ENCODE measurements around the gene NDST1.

NDST1 gene

DNA sequence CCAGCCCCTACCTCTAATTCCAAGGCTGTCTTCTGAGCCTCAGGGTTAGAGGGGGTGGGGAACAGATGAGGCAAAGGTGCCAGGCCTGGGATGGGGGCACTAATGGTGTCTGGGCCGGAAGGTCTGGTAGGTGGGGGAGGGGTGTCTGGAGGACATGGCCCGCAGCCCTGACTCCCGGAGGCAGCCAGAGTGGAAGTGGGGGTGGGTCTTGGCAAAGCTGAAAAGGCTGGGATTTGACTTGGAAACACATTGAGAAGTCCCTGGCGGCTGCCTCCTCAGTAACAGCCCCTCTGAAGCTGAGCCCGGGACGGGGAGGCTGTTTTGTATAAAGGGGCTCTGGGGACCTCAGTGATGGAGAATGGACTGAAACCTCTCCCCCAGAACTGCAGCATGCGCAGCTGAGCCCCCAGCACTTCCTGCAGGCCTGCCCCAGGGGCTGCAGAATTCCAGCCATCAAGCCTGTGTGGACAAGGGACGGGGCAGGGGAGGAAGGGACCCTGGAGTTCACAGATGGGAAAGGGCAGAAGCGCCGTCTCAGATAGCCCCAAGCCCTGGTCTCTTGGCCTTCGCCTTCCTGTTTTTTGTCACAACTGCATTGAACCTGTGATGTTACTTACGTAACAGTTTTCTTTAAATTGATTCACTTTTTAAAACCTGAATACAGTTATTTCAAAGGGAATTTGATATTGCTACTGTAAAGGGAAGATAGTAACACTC lies 83.2 kb downstream of the NDST1 start:
- DNase-seq = no peak

DNA sequence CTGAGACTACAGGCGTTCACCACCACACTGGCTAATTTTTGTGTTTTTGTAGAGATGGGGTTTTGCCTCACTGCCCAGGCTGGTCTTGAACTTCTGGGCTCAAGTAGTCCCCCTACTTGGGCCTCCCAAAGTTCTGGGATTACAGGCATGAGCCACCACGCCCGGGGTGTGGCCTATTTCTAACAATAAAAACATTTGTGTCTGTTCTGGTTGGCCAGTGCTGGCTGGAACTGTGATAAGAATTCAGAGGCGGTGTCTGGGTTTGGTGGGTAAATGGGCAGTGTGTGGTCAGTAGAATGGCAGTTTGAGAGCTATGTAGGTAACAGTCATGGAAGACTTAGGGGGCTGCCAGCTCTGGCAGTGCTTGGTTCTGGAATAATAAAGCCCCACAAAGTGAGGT lies 85.7 kb downstream of the NDST1 start:
- DNase-seq = no peak

DNA sequence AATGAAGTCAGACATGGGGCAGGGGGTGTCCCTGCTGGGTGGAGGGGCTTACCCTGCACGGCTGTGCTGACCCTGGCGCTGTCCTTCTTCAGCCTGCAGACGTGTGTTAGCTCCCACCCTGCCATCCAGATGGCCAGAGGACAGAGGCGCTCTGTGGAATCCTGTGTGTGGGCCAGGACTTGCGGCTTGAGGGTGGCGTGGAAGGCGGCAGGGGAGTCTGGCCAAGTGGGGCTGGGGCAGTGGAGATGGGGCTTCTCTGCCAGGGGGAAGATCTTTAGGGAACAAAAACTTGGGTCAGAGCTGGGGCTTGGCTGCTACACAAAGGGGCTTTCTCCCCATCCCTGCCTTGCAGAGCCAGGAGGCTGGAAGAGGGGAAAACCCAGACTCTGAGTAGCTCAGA lies 86.1 kb downstream of the NDST1 start:
- no peak for DNase-seq

DNA sequence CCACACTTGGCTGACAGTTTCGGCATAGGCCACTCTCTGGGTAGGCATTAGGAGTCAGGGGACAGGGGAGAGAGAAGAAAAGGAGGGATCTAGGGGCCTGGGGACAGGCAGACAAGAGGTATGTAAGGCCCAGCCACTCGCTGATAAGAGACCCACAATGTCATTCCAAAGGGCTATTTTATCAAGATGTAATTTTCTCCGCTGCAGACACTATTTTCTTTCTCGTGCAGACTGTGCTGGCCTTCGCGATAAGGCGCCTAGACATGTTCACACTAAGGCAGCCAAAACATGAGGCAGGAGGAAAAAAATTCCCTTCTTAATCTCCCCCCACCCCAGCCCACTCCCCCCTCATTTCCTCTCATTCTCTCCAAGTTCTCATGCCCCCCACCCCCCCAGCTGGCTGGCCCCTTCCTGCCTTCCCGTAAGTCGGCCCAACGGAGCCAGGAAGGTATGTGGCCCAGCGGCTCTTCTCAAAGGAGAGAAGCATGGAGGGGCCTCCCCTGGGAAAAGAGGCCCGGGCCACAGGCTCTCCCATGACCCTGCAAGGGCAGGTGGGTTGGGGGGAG lies 87.6 kb downstream of the NDST1 start:
- no peak for DNase-seq

DNA sequence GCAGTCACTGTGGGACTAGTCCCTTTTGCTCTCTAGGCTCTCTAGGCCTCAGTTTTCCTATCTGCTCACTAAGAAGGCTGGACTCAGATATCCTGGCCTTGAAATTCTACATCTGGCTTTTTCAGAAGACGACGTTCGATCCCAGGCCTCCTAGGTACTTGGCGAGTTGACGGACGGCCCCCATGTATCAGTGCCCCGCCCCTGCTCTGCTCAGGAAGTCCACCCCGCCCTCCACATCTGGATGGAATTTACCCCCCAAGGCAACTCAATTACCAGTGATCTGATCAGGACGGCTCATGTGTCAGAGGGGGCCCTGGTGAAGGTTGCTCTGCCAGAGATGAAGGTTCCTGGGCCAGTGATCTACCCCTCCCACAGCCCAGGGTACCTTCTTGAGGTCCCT lies 88.4 kb downstream of the NDST1 start:
- no peak for DNase-seq

DNA sequence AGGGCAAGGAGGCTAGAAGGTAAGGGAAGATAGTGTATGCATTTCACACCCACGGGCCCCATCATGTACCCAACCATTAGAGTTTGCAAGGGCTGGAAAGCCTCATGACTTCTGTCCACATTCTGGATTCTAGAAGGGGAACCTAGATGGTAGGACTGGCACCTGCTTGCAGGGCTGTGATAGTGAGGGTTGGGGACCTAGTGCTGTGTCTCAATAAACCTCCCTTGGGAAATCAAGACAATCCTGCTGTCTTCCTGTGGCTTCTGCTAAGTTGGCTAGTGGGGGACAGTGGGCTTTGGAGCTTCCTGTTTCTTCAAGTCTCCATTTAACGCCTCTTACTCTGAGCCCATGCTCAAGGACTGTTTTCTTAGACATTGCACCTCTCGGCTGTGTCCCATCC lies 88.9 kb downstream of the NDST1 start:
- DNase-seq = no peak

DNA sequence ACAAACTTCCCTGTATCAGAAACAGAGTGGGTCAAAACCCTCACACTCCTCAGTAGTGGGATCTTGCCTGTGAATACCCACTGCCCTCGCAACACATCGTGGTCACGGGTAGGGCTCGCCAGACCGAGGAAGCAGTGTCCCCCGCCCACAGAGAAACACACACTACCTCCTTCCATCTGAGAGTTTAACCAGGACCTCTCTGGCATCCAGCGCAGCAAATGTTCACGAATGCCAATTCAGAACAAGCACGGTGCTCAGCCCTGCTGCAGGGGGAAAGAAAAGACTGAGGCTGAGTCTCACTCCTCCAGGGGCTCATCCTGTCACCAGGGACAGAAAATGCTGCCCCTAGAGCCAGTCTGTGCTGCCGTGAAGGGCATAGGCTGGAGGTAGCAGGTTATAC lies 90.1 kb downstream of the NDST1 start:
- DNase-seq = no peak

DNA sequence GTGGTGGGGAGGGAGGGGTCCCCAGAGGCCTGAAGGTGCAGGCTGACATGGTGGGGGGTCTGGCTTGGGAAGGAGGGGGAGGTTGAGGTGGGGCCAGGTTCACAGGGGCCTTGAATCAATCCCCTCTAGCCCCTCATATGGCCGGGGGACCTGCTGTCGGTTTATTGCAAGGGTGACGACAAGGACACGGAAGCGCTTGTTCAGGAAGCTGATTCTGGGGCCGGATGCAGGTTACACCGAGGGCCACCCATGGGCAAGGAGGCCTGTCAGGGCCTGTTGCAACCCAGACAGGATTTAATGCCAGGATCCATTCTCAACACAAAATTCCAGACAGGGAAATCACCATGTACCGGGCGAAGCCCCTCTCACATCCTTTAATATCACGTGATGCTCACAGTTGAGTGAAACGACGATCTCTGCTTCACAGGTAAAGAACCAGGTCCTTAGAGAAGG lies 90.9 kb downstream of the NDST1 start:
- DNase-seq = no peak

DNA sequence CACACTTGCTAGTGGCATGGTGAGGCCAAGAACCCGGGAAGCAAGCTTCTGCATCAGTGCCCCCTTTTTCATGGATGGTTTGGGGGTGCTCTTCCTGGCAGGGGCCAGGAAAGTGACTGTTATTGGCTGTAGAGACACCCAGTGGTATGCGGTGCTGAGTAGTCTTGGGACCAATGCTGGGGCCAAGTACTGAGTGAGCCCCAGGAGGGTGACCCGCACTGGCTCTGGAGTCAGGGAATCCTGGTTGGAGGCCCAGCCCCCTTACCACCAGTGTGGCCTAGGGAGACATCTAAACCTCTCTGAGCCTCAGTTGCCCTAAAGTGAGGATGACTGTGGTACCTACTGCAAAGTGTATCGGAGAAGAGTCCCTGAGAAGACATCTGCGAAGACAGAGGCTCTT lies 91.3 kb downstream of the NDST1 start:
- no peak for DNase-seq

DNA sequence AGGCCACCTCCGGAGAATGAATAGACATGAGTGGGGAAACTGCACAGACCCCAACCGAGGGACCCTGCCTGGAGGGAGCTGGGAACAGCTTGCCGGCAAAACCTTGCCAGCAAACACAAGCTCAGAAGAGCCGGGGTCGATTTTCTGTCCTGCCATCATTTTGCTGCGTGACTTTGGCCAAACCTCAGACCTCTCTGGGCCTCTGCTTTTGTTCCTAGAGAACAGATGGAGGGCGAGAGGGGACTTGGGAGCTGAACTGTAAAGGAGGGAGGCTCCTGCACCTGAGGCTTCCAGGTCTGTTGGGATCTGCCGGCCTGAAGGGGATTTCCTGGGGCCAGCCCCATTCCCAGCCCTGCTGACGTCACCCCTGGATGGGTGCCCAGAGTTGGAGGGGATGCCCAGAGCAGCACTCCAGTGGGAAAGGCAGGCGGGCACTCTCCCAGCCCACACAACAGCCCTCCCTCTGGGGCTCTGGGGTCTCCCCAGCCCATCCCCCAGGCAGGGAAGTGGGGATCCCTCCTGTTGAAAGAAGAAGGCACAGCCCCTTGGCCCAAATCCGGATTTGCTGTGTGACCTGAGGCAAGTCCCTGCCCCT lies 92.1 kb downstream of the NDST1 start:
- no peak for DNase-seq

DNA sequence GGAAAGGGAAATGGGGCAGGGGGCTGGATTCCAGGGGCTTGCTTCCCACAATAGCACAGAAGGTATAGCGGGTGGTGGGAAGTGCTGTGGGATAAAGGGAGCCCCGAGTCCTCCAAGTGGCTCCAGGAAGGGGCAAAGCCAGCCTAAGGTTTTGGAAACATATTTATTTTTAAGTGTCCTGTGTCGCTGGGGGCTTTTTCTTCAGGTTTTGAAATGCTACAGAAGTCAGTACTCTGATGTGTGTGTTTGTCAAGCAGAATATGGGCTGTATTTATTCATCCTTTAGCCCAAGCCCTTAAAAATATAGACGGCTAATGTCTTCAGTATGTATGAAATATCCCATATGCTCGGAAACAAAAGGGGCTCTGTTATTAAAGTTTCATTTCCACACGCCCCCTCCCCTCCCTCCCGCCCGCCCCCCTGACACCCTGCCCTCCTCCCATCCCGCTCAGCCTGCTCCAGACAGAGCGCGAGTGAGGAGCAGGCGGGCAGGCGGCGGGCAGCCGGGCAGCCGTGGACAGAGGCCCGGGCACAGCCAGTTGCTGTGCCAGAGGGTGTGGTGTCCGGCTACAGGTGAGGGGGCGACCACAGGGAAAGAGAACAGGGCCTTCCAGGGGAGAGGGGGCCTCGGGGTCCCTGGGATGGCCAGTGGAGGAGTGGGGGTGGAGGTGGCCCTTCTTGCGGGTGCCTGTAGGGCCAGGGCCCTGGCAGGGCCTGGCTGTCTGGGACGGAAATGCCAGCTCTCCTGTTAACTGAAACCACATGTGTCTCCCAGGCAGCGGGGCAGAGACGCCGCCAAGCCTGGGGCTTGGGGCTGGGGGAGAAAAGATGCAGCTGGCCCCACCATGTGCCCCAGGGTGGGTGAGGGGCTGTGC lies 92.9 kb downstream of the NDST1 start:
- DNase-seq = no peak

DNA sequence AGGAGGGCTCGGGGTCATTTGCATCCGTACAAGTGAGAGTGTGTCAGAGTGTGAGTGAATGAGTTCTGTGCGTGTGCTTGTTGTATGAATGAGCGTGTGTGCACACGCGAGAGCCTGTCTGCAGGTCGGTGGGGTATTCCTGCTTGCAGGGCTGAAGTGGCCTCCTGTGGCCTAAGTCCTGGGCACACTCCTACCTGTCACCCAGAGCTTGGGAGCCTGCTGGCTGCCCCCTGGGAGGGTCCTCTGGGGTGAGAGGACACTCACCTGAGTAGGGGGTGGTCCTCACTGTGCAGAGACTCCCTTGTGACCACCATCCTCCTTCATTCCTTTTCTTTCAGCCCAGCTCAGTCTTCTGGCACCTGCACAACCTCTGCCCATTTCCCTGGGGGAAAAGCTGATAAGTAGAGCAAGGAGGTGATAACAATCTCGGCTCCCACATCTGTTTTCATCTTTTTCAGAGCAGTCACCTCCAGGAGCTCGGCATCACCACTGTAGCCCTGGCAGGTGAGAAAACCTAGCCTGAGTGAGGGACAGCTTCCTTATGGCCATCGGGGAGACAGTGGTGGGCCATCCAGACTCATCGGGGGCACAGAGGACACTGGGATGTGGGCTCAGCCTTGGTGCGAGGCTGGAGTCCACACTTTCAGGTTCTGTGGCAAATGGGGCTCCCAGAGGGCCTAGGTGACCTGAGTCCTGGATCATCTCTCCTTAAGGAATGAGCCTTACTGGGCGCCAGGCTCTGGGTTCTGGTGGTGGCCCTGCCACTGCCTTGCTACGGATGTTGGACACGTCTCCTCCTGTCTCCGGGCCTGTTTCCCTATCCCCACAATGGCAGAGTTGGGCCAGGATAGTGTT lies 93.8 kb downstream of the NDST1 start:
- DNase-seq = no peak

DNA sequence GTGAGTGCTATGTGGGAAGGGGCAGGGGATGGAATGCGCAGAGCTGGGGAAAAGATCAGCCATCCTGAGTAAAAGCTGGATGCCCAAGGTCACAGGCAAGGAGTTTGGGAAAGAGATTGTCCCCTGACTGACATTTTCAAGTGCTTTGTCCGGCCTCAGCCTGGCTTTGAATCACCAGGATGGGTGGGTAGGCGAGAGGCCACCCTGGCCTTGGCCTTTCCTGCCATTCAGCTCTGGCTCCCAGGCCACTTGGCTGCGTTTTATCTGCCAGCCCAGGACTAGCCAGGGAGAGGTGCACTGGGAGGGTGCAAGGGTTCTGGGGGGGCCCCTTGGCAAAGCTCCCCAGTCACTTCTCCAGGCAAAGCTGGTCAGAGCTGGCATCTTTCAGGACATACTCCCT lies 95.1 kb downstream of the NDST1 start:
- no peak for DNase-seq

DNA sequence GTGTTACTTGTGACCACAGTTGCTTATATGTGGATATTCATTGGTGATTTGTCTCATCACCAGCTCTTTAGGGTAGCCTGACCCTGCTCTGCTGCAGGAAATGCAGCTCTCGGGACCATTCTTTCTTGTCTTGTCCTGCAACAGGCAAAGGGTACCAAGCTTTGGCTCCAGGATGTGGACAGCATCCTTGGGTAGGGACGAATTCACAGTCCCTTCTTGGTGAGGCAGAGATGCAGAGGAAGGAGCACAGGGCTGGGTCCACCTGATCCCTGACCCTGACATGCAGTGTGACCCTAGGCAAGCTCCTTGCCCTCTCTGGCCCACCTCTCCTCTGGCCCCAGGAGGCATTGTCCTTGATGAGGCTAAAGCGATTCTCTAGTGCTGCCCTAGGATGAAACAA lies 95.6 kb downstream of the NDST1 start:
- DNase-seq = no peak

DNA sequence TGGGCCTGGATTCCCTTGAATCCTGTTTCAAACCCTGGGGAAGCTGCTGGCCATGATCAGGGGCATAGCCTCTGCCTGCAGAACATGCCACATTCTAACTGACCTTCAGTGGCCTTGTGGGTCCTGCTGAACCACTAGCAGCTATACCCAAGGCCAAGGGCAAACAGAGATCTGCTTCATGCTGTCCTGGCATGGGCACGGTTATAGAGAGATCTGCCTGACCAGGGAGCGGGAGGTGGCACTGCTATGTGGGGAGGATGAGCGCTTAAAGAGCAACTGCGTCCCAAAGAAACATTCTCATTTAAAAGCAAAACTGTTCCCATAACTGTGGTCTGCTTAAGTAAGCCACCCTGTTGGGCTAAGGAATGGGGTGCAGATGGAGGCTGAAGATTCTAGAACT lies 96.1 kb downstream of the NDST1 start:
- no peak for DNase-seq

DNA sequence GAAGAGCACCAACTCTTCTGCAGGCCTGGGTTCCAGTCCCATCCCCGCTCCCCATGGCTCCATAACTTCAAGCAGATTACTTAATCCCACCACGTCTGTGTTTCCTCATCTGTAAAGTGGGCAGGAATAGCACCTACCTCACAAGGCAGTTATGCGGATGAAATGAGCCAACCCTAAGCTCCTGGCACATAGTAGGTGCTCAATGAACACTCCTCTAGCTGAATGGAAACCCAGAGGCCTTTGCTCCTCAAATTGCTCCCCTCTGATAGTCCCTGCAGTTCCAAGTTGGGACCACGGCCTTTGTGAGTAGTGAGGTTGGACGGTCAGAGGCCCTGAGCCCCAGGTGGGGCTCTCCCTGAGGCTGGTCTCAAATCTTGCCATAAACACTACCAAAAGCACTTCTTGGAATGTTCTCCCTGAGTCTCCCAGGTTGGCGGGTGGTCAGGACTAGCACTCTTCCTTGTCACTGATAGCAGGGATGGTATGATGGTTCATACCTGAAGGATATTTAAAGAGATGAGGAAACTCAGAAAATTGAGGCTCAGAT lies 97.0 kb downstream of the NDST1 start:
- no peak for DNase-seq

DNA sequence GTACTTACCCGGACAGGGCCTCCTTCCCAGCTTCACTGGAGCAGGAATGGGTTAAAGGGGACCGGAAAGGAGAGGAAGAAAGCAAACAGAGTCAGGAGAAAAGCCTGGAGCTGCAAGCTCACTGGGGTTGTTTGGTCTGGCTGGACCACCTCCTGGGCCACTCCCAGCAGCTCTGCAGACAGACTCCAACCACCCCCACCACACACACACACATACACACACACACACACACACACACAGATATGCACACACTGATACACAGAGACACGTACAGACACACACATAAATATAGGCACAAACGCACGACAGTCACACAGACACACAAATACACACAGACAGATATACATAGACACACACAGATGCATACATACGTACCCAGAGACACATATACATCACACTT lies 97.6 kb downstream of the NDST1 start:
- no peak for DNase-seq

DNA sequence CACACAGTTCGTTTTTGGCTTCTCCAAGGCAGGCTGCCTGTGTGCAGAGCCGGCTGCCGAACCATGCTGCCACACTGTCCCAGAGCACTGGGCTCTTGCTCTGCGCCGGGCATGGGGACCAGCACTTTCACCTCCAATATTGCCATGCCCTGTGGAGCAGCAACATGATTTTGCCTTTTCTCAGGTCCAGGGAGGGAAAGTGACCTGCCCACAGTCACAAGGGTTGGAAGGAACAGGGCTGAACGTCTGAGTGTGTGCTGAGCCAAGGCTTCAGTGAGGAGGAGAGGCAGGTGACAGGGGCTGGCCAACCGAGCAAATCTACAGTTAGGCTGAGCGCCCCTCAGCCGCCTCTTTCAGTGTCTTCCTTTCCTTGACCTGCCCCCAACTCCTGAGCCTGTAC lies 98.5 kb downstream of the NDST1 start:
- DNase-seq = no peak

DNA sequence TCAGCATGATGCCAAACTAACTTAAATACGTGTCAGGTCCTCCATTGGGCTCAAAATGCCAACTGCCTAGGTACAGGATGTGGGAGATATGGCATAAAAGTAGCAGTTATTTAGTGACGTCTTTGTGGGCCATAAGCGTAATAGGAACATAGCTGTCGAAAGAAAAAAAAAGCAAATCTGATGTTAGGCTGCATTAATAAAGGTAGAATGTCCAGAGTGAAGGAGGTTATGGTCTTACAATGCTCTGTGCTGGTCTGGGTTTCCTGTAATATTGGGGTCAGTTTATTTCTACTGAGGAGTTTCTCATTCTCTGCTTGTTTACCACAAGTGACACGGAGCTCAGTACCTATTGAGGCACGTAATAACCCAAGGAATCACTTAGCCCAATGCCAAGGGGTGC lies 99.2 kb downstream of the NDST1 start:
- DNase-seq = no peak

Measured in RPMI8226 (cell line).